Transverse colon (tissue), 4 donors: ENCODE measurements around the gene AUH. TPM values are rescaled to one million over a fixed set of nuclear protein-coding genes. Genes with fewer than 3 reads are reported as not detected.

Experiments used
- DNase-seq: peaks from one replicate; pipeline ENCODE4 v3.0.0-alpha.2; 2019
- H3K27ac ChIP-seq, 4 donors: fragments of 200-600 bp; sonication (generic); 2 replicates each; pipeline ENCODE4 v1.5.1; 2016 to 2018; ENCODE audit warnings: inconsistent platforms in 4 of 4
- H3K27me3 ChIP-seq: fragments of 200-600 bp; sonication (generic); 2 replicates; pipeline ENCODE4 v1.5.1; 2017; ENCODE audit warnings: inconsistent platforms
- H3K36me3 ChIP-seq, 4 donors: fragments of 200-600 bp; sonication (generic); 2 replicates each; pipeline ENCODE4 v1.5.1; 2017 to 2019; ENCODE audit warnings: inconsistent platforms in 4 of 4
- H3K4me1 ChIP-seq, 4 donors: fragments of 200-600 bp; sonication (generic); 2 replicates each; pipeline ENCODE4 v1.5.1; 2017 to 2020; ENCODE audit warnings: inconsistent platforms in 4 of 4
- H3K4me3 ChIP-seq, 4 donors: fragments of 200-600 bp; sonication (generic); 1 replicate in 1 of 4; 2 replicates in 3 of 4; pipeline versions ENCODE4 v1.5.1 to v1.6.1; 2017 to 2019; ENCODE audit warnings: inconsistent platforms in 4 of 4
- H3K9me3 ChIP-seq, 2 donors: fragments of 200-600 bp; sonication (generic); 2 replicates each; pipeline ENCODE4 v1.5.1; 2017 to 2019; ENCODE audit warnings: inconsistent platforms in 2 of 2
- EP300 ChIP-seq: sonication (generic); formaldehyde crosslinking; IDR thresholded peaks from one replicate; pipeline ENCODE4 v1.6.1; 2017; ENCODE audit warnings: antibody characterized with exemption, low read depth
- POLR2A ChIP-seq: fragments of 450-650 bp; IDR thresholded peaks from one replicate; pipeline ENCODE4 v1.6.1; 2016; ENCODE audit warnings: antibody characterized with exemption, mild to moderate bottlenecking, moderate library complexity
- POLR2AphosphoS5 ChIP-seq, 3 donors: sonication (generic); formaldehyde crosslinking; IDR thresholded peaks; one replicate each; pipeline ENCODE4 v1.6.1; 2016; ENCODE audit warnings: antibody characterized with exemption in 3 of 3
- WGBS, 2 donors: methylation state at CpG; one replicate each; pipeline ENCODE4 v1.1.5; 2018; ENCODE audit warnings: low coverage in 1 of 2; 5-methylcytosine and 5-hydroxymethylcytosine counted together
- in situ Hi-C, 4 donors: fragments of 200-750 bp; cut with MboI; loops; one replicate each; pipeline versions ENCODE4 v1.15.0 to v1.15.1; 2017; ENCODE audit warnings: low sequenced_read_pairs in 3 of 4, low pct_ligation_motif_present in 1 of 4, low pct_unique_long_range_greater_than_20kb in 1 of 4
- intact Hi-C: fragments of 100-400 bp; cut with DNase I; formaldehyde crosslinking; loops from one replicate; pipeline ENCODE4 v1.15.1; 2023; ENCODE audit warnings: low total_unique reads
- total RNA-seq, 4 donors: library from RNA; depleted of rRNA; stranded (reverse); fragments of >200 nt; gene quantifications; one replicate each; pipeline ENCODE4 v1.1.0, GENCODE V29; 2016
- TF ChIP-seq, protein P1 (sequence below), 5 experiments: fragments of 200-600 bp in 3 of 5; fragments of 450-650 bp in 2 of 5; sonication (generic) in 3 of 5; IDR thresholded peaks; 1 replicate in 2 of 5; 2 replicates in 3 of 5; pipeline ENCODE4 v1.5.1; 2016 to 2017; ENCODE audit warnings: antibody characterized with exemption in 5 of 5, inconsistent platforms in 3 of 5, mild to moderate bottlenecking in 2 of 5, moderate library complexity in 1 of 5

The AUH gene
- total RNA-seq, 4 donors from 2014 or later, result 55.0 to 136 (median 83.8) TPM

DNA sequence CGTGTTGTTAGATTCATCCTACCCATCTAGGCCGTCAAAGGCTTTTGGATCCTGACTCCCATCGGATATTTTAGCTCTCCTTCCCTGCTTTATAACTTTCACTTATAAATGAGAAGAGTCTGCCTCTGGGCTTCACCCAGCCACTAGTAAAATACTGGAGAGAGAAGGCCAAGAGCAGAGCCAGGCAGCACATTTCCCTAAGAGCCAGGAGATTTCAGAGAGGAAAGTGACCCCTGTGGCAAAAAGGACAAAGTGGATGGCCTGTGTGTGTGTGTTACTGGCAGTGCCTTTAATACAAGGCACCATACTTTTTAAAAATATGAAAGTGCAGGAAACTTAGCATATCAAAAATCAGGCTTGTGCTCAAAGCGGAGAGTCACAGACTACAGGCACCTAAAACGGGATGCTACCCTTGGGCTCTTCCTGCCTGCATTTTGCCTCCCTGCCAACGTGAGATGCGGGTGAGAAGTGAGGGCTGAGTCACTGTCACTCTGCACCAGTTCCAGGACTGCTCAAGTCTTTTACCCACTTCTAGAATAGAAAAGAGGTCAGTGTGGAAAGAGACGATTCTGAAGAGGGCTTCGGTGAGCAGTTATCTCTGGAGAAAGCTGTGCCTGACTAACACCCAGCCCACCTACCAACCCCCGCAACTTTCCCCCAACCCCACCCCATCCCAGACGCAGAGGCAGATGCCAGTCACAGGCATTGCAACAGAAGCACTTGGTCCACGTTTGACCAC lies 46.0 kb upstream of the AUH start:
- intact Hi-C loops, result no loop called here

DNA sequence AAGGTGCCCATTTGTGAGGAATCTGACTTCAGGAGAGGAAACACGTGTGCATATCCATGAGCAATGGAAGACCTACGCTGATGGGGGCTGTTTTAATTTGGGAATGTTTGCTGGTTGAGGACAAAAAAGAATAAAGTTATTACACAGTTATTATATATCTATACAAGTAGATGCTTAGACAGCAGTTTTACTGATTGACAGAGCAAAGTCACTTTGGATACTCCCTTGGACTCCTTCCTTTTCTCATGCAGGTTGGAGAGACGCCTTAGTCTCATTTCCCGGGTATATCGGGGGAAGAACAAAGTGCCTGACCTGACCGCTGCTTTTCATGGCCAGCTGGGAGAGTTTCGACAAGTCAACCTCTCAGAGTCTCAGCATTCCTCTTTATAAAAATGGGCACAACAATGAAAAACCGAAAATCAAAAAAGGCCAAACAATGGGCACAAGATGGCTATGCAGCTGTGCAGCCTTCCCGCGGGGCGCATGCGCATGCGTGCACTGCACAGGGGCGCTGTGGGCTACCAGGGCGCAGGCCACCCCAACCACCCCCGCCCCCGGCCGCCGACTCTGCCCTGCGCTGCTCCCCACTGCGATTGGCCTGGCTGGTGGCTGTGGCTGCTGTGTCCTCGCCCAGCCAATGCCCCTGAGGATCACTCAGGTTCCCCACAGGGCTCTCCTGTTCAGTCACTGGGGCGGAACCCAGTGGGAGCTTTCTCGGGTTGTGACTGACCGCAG lies 43.8 kb upstream of the AUH start:
- TF ChIP-seq POLR2A (no peak), POLR2AphosphoS5 (IDR thresholded peaks at IDR 0.05) (no peak), EP300 (no peak)
- TF ChIP-seq, protein P1, sequence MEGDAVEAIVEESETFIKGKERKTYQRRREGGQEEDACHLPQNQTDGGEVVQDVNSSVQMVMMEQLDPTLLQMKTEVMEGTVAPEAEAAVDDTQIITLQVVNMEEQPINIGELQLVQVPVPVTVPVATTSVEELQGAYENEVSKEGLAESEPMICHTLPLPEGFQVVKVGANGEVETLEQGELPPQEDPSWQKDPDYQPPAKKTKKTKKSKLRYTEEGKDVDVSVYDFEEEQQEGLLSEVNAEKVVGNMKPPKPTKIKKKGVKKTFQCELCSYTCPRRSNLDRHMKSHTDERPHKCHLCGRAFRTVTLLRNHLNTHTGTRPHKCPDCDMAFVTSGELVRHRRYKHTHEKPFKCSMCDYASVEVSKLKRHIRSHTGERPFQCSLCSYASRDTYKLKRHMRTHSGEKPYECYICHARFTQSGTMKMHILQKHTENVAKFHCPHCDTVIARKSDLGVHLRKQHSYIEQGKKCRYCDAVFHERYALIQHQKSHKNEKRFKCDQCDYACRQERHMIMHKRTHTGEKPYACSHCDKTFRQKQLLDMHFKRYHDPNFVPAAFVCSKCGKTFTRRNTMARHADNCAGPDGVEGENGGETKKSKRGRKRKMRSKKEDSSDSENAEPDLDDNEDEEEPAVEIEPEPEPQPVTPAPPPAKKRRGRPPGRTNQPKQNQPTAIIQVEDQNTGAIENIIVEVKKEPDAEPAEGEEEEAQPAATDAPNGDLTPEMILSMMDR (IDR thresholded peaks at IDR 0.05), result no peak
- Histone ChIP-seq H3K27ac (no peak overlapping the region), H3K4me1 (no peaks in the 10 kb centered on the region), H3K27me3 (no peaks in the 10 kb centered on the region), H3K36me3 (peaks cover 0 to 29% (median 7%) of the 10 kb centered on the region in 4 donors), H3K4me3 (no peak overlapping the region), H3K9me3 (no peaks in the 10 kb centered on the region)
- in situ Hi-C loops, result no loop called here
- no peak for DNase-seq
- intact Hi-C loops, result no loop called here
- 93 to 95% methylated on average over 7 to 25 of the region's 25 CpGs for WGBS, 2 donors

More for the DNA sequence above, 46.0 kb upstream of the AUH start:
- TF ChIP-seq POLR2A (no peak), EP300 (no peak)
- TF ChIP-seq, protein P1 (IDR thresholded peaks at IDR 0.05), result no peak
- Histone ChIP-seq H3K36me3 (peaks cover 0 to 33% (median 7%) of the 10 kb centered on the region in 4 donors), H3K4me1 (peaks cover 0 to 7% (median 3%) of the 10 kb centered on the region in 4 donors), H3K4me3 (no peak overlapping the region), H3K9me3 (no peaks in the 10 kb centered on the region), H3K27ac (no peak overlapping the region), H3K27me3 (no peaks in the 10 kb centered on the region)
- in situ Hi-C loops, result no loop called here
- DNase-seq, result no peak
- WGBS, 2 donors, result 88 to 89% methylated on average over 10 to 12 of the region's 12 CpGs

DNA sequence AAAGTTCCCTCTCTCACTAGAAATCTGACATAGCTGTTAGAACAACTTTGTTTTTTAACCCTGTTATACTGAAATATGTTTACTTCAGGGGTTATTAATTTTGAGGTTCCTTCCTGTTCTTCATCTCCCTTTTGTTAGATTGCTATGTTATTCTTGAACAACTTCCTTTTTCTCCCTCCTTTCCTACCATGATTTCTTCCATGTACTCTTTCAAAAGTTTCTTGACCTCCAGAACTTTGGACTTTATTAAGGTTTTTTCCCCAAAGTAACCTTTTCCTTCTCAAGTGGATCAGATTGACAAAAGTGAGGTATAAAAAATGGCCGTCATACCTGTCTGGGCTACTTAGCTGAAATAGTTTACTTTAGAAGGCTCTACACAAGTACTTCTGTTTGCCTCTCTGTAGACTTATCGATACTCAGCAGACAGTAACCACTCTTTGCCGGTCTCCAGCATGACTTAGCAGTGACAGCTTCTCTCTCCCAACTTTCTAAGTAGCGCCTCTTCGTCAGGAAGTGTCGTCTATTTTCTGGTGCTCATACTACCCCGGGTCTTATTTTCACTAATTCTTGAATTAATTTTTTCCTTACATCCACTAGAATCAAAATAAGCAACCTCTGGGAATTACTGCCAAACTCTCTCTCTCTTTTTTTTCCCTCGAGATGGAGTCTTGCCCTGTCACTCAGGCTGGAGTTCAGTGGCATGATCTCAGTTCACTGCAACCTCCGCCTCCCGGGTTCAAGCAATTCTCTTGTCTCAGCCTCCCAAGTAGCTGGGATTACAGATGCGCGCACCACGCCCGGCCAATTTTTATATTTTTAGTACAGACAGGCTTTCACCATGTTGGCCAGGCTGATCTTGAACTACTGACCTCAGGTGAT lies 42.2 kb upstream of the AUH start:
- H3K4me1 ChIP-seq, result no peaks in the 10 kb centered on the region
- WGBS, 2 donors, result 84 to 90% methylated on average over 14 of the region's 14 CpGs
- H3K27ac ChIP-seq, result no peak overlapping the region
- intact Hi-C loops (no loop called here), in situ Hi-C loops (no loop called here)
- no peak for TF ChIP-seq POLR2AphosphoS5 (IDR thresholded peaks at IDR 0.05)
- TF ChIP-seq, protein P1 (IDR thresholded peaks at IDR 0.05), result no peak
- H3K9me3 ChIP-seq, result no peaks in the 10 kb centered on the region
- H3K4me3 ChIP-seq, result no peak overlapping the region
- H3K27me3 ChIP-seq, result no peaks in the 10 kb centered on the region
- DNase-seq, result no peak
- peaks cover 0 to 15% (median 0%) of the 10 kb centered on the region in 4 donors for H3K36me3 ChIP-seq

DNA sequence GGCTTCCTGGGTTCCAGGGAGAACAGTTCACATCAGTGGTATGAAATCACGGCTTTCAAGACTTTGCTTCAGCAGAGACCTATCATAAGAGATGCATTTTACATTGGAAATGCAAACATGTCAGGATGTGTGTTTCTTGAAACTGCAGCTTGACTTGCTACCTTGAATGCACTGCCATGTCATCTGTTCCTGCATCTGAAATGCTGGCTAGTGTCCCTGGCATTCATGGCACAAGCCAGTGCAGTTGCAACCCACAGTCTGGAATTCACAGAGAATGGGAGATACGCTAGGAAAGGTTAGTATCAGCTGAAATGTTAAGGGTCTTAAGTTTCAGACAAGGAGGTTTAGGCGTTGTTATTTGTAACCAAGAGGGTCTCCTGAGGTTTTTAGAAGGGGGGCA lies 37.2 kb upstream of the AUH start:
- in situ Hi-C loops, result no loop called here
- no peak overlapping the region for H3K27ac ChIP-seq

More for the DNA sequence above, 37.2 kb upstream of the AUH start:
- H3K4me3 ChIP-seq, result no peak overlapping the region
- 95% methylated on average over 3 of the region's 3 CpGs; no CpG with 5 or more reads in 1 of the 2 donors for WGBS, 2 donors
- H3K36me3 ChIP-seq, result no peaks in the 10 kb centered on the region
- no peaks in the 10 kb centered on the region for H3K27me3 ChIP-seq
- TF ChIP-seq EP300 (no peak), POLR2AphosphoS5 (IDR thresholded peaks at IDR 0.05) (no peak)
- TF ChIP-seq, protein P1 (IDR thresholded peaks at IDR 0.05), result no peak
- no peaks in the 10 kb centered on the region for H3K4me1 ChIP-seq
- no peak for DNase-seq
- intact Hi-C loops, result no loop called here
- H3K9me3 ChIP-seq, result no peaks in the 10 kb centered on the region
